NCI-H146 treated with DMSO at 0.1 percent for 48 hours (cell line): ENCODE data around the gene IL6R.
A peak's percentile ranks its signal among the peaks of the same experiment; 100 is the strongest.
"Not testable (repeated sequence)": the region's sequence is repeated elsewhere in the genome, so short reads cannot be mapped to it uniquely, and the experiment has no call there.

Experiments
- DNase-seq: peaks from one replicate; lab custom pipeline; 2025; ENCODE audit not compliant: unreplicated experiment; lab: John Stamatoyannopoulos, UW

The IL6R gene

DNA sequence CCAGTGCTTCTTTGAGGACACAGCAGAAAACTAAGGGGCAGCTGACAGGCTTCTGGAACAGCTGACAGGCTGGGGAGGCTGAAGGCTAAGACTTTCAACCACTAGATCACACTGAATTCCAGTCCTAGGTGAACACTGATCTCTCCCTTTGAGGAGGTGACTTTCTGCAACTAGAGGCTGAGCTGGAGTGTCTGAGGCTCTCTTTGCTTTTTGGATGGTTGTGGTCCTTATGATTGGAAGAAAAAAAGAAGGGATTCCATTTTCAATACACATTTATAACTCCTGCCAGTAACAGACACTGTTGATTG lies 1.4 kb downstream of the IL6R start:
- no peak for DNase-seq

GRCh38 chr1:154406886-154407197 lies 1.7 kb downstream of the IL6R start:
- no peak for DNase-seq

DNA sequence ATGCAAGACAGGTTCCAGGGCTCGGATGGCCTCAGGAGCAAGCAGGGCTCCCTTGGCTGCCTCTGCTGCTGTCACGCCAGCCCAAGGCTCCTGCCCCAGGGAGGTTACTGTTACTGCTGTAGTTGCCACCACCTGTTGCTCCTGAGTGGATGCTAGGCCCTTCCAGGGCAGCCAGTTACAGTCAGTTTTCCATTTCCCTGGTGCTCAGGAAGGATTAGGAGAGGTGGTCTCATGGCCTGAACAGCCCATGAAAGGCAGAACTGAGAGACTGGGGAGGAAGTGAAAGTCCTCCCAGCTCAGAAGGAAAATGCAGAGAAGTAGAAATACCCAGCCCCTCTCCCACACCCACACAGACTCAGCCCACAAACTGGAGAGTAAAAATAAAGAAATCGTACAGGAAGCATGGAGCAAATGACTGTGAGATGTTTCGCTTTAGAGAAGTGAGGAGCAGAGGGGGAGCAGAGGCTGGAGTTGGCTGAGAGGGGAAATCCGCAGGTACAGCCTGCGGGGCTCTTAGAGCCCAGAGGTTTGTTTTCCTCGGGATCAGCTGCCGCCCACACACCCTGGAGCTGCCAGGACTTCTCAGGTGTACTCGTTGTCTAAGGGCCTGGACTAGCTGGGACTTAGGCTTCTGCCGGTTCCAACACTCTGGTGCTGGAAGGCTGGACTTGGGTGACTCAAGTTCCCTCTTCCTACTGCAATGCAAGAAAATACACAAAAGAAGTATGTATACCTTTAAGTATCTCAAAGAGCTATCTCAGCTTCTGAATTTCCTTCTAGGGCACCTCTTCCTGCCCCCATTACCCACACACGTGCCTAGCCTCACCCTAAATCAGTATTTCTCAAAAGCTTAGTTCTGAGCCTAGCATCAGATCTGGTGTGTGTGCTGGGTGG lies 2.3 kb downstream of the IL6R start:
- DNase-seq, result no peak

GRCh38 chr1:154408174-154408777 lies 3.1 kb downstream of the IL6R start:
- DNase-seq, result no peak

GRCh38 chr1:154410185-154410827 lies 5.2 kb downstream of the IL6R start:
- no peak for DNase-seq

- no peak for DNase-seq
These were observed 6.4 kb downstream of the IL6R start for GRCh38 chr1:154411525-154411924.

GRCh38 chr1:154413177-154413783 lies 8.1 kb downstream of the IL6R start:
- no peak for DNase-seq

GRCh38 chr1:154414606-154415005 lies 9.5 kb downstream of the IL6R start:
- DNase-seq, result no peak

GRCh38 chr1:154416471-154417337 lies 11.6 kb downstream of the IL6R start:
- DNase-seq, result no peak

DNA sequence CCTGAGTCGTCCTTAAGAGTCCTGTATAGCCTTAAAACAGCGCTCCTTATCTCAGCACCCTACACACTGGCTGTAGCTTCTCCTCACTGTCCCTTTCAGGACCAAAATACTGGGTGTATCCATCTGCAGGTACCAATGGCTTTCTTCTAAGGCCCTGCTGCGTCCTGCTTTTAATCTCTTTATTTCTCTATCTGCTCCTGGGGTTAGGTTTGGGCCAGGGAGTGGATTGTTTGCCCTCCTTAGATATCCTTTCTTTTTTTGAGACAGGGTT lies 12.1 kb downstream of the IL6R start:
- DNase-seq, result no peak

- DNase-seq, result peak; percentile 73
These were observed 13.1 kb downstream of the IL6R start for GRCh38 chr1:154418062-154418921.

DNA sequence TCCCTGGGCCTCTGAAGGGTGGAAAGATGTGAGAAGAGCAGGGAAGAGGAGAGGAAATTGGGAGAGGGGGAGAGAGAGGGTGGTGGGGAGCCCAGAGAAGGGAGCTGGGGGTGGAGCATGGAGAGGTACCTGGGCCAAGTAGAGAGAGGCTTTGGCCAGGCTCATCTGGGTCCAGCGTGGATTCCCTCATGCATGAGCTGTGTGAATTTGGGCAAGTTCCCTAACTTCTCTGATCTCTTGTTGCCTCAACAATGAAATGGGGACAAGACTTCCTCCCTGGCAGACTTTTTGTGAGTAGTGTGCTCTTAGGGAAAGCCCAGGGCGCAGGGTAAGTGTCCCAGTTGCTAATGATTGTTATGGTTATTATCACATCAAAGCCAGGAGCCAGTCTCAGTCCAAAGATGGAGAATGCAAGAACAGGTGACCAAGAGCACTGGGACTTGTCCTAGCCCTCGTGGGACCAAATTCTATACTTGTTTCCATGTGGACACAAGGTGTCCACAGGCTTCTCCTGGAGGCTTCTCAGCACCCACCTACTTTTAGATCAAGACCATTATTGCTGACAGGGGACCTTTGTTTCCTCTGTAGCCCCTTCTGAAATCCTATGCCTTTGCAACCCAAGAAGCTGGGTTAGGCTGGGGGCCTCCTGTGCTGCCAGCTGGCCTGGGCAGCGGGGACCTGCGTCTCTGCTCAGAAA lies 13.9 kb downstream of the IL6R start:
- no peak for DNase-seq

- DNase-seq, result no peak
These were observed 14.8 kb downstream of the IL6R start for GRCh38 chr1:154419620-154420571.

GRCh38 chr1:154420961-154421924 lies 16.1 kb downstream of the IL6R start:
- DNase-seq, result no peak

GRCh38 chr1:154422049-154422448 lies 16.9 kb downstream of the IL6R start:
- DNase-seq, result not testable (repeated sequence)

DNA sequence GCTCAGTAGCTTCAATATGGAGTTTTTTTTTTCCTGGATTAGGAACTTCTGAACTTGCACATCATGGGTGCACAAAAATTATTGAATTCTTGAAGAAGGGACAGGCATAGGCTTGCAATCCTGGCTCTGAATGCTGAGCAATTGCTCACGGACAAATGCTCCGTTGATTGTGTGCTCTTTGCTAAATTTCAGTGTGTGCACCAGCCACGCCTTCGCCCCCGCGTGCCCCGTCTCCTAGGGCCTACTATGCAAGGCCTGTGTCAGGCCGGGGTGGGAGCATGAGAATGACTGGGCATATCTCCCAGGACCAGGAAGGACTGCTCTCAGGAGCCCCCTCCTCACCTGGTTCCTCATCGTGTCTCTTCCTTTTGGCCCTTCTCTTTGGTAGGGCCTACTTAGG lies 17.4 kb downstream of the IL6R start:
- DNase-seq, result no peak

DNA sequence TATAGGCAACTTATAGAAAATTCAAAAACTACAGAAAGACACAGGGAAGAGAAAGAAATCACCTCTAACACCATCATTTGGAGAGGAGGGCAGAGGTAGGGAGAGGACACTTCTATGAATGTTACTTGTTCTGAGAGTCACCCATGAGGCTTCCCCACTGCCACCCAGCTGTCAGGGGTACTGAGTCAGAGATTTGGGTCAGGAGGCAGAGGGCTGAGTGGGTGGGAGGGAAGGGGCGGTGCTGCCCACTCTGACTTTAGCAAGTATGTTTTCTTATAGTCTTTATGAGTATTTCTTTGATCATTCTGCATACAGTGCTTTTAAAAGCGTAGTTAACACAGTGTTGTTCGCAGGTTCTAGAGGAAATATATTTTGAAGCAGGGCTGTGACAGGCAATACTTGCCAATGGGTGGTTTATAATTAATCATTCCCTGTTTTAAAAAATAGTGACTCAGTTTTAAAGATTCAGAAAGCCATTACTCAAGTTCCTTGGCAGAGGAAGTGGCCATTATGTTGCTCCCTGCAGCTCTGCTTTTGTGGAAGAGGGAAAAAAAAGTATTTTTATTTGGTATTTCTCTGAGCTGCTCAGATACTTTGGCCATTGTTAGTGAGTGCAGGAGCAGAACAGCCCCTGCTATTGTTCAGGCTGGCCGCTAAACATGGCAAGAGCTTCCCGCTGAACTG lies 18.3 kb downstream of the IL6R start:
- DNase-seq, result no peak
